Heart right ventricle (tissue), 16 donors: Measurements from ENCODE around the gene TMEM167B. TPM values are rescaled to one million over a fixed set of nuclear protein-coding genes. Genes with fewer than 3 reads are reported as not detected.
A peak's percentile ranks its signal among the peaks of the same experiment; 100 is the strongest.

Experiments
- ATAC-seq, 8 donors: fragments of 200-7000 bp; cut with Tn5 transposase; one replicate each; pipeline ENCODE4 v1.9.1; 2020; ENCODE audit warnings: mild to moderate bottlenecking in 8 of 8, moderate library complexity in 8 of 8, moderate number of reproducible peaks in 1 of 8
- DNase-seq, 2 donors: peaks; one replicate each; pipeline ENCODE4 v3.0.0-alpha.2; 2020
- H3K27ac ChIP-seq, 10 donors: fragments of 200-600 bp; sonication (generic) in 2 of 10; one replicate each; pipeline versions ENCODE4 v1.5.0 to v1.8.0; 2020 to 2022; ENCODE audit warnings: mild to moderate bottlenecking in 3 of 10
- H3K27me3 ChIP-seq, 7 donors: fragments of 200-600 bp; one replicate each; pipeline ENCODE4 v1.8.0; 2021 to 2022; ENCODE audit warnings: mild to moderate bottlenecking in 2 of 7
- H3K36me3 ChIP-seq, 9 donors: fragments of 200-600 bp; sonication (generic) in 1 of 9; one replicate each; pipeline versions ENCODE4 v1.5.0 to v1.8.0; 2020 to 2022; ENCODE audit warnings: mild to moderate bottlenecking in 2 of 9
- H3K4me1 ChIP-seq, 9 donors: fragments of 200-600 bp; sonication (generic) in 1 of 9; one replicate each; pipeline versions ENCODE4 v1.5.0 to v1.8.0; 2020 to 2022; ENCODE audit warnings: mild to moderate bottlenecking in 4 of 9
- H3K4me3 ChIP-seq, 10 donors: fragments of 200-600 bp; sonication (generic) in 2 of 10; one replicate each; pipeline versions ENCODE4 v1.5.0 to v1.8.0; 2020 to 2022; ENCODE audit warnings: mild to moderate bottlenecking in 7 of 10, moderate library complexity in 2 of 10
- H3K9me3 ChIP-seq, 11 donors: fragments of 200-600 bp in 10 of 11; sonication (generic) in 2 of 11; one replicate each; pipeline versions ENCODE4 v1.5.0 to v1.8.0; 2013 to 2022; ENCODE audit warnings: mild to moderate bottlenecking in 2 of 11, control low read depth in 1 of 11, moderate library complexity in 1 of 11
- CTCF ChIP-seq, 9 donors: fragments of 200-600 bp; sonication (generic) in 2 of 9; IDR thresholded peaks; one replicate each; pipeline versions ENCODE4 v1.5.0 to v1.8.0; 2021 to 2022; ENCODE audit warnings: antibody characterized with exemption in 9 of 9, mild to moderate bottlenecking in 5 of 9, moderate library complexity in 1 of 9
- WGBS, 2 donors: extraction: QIAGEN DNeasy Blood & Tissue Kit; methylation state at CpG; one replicate each; pipeline ENCODE4 v1.1.7; 2013; ENCODE audit warnings: inconsistent platforms in 1 of 2; 5-methylcytosine and 5-hydroxymethylcytosine counted together
- intact Hi-C, 10 donors: fragments of 100-400 bp; cut with DNase I; formaldehyde crosslinking; loops; one replicate each; pipeline versions ENCODE4 v1.11.1 to v1.14.2; 2022
- polyA plus RNA-seq, 2 donors: library from polyadenylated mRNA; stranded (reverse); fragments of 200-250 nt; gene quantifications; one replicate each; pipeline ENCODE4 v1.2.3, GENCODE V29; 2013
- total RNA-seq, 10 donors: library from RNA; stranded (reverse); fragmentation: NEBNext Ultra II Directional in 3 of 10; extraction: Animal tissue kit (Norgen Biotek cat#: 25700) in 3 of 10; gene quantifications; one replicate each; pipeline versions ENCODE4 v1.2.1 to v1.2.4, GENCODE V29; 2021 to 2023
- donor health status: Arrhythmogenic right ventricular cardiomyopathy.
- donor health status: ischemic (EF 13 %, LVEDD 7.1; RV severe dilation, severe dysfunction).
- donor health status: healthy with polysubstance abuse.
- donor health status: DM: no; HTN: yes; CAD: no.
- donor health status: DM: no; HTN: no; CAD: no.
- donor health status: ischemic (EF 25% LVEDD 6.9; RV normal size, moderate dysfunction).
- donor health status: ischemic (EF 25% LVEDD 5.7; RV mildly dilated, moderate dysfunction).
- donor health status: healthy.
- donor health status: DM: yes; HTN: yes; CAD: no.
- donor health status: Ischemic cardiomyopathy.
- donor health status: ischemic (EF 35%, LVEDD 5.7; RV mildly dilated, moderate dysfunction).
- donor health status: nonischemic (EF 11% LVEDD 7.7; RV severe dilation, severe dysfunction).
- donor health status: DM: yes; HTN: yes; CAD: no.
- donor health status: PGD.
- donor health status: ischemic (EF 29% LVEDD 5.4; RV normal size, mild dysfunction).
- donor health status: nonischemic (EF 23%, LVEDD 6.1; RV moderate dilation, normal function).

TMEM167B gene
- total and polyA plus RNA-seq, 12 donors = 12.0 to 52.9 (median 40.5) TPM

GRCh38 chr1:109061183-109061582, 29.4 kb upstream of the TMEM167B start:
- Histone ChIP-seq H3K27ac (peak overlapping the region in 1 of 10 donors; percentile 52), H3K4me1 (peaks cover 0 to 7% (median 0%) of the 10 kb centered on the region in 9 donors), H3K4me3 (no peak overlapping the region), H3K9me3 (no peaks in the 10 kb centered on the region), H3K27me3 (no peaks in the 10 kb centered on the region), H3K36me3 (peaks cover 0 to 41% (median 20%) of the 10 kb centered on the region in 9 donors)
- no peak for DNase-seq
- ATAC-seq = peak in 7 of 8 donors; percentile 11 to 73 (median 44)
- no peak for TF ChIP-seq CTCF (IDR thresholded peaks at IDR 0.05)
- intact Hi-C loops = no loop called here
- 36 to 60% methylated on average over 4 of the region's 4 CpGs for WGBS, 2 donors

GRCh38 chr1:109065137-109065536, 25.4 kb upstream of the TMEM167B start:
- WGBS, 2 donors = 96 to 98% methylated on average over 3 of the region's 3 CpGs
- no peak for TF ChIP-seq CTCF (IDR thresholded peaks at IDR 0.05)
- H3K27ac ChIP-seq = no peak overlapping the region
- ATAC-seq (no peak), DNase-seq (no peak)
- no peak overlapping the region for H3K4me3 ChIP-seq
- no peaks in the 10 kb centered on the region for H3K27me3 ChIP-seq
- peaks cover 0 to 14% (median 4%) of the 10 kb centered on the region in 9 donors for H3K4me1 ChIP-seq
- intact Hi-C loops = no loop called here
- H3K36me3 ChIP-seq = peaks cover 0 to 79% (median 39%) of the 10 kb centered on the region in 9 donors
- H3K9me3 ChIP-seq = no peaks in the 10 kb centered on the region

GRCh38 chr1:109067883-109068282, 22.7 kb upstream of the TMEM167B start:
- 81 to 84% methylated on average over 8 of the region's 8 CpGs for WGBS, 2 donors
- H3K4me3 ChIP-seq = no peak overlapping the region
- intact Hi-C loops = no loop called here
- peaks cover 0 to 98% (median 39%) of the 10 kb centered on the region in 9 donors for H3K36me3 ChIP-seq
- peak in 2 of 8 donors; percentile 21 to 22 for ATAC-seq
- H3K4me1 ChIP-seq = peaks cover 0 to 18% (median 5%) of the 10 kb centered on the region in 9 donors
- H3K27me3 ChIP-seq = no peaks in the 10 kb centered on the region
- no peak for DNase-seq
- no peak for TF ChIP-seq CTCF (IDR thresholded peaks at IDR 0.05)
- no peak overlapping the region for H3K27ac ChIP-seq
- H3K9me3 ChIP-seq = no peaks in the 10 kb centered on the region

- intact Hi-C loops = no loop called here
- Histone ChIP-seq H3K36me3 (peaks cover 0 to 95% (median 37%) of the 10 kb centered on the region in 9 donors), H3K4me1 (peaks cover 0 to 18% (median 5%) of the 10 kb centered on the region in 9 donors), H3K9me3 (no peaks in the 10 kb centered on the region), H3K27ac (no peak overlapping the region), H3K27me3 (no peaks in the 10 kb centered on the region), H3K4me3 (no peak overlapping the region)
- WGBS, 2 donors = 84 to 93% methylated on average over 1 of the region's 1 CpG
- DNase-seq (no peak), ATAC-seq (no peak)
- no peak for TF ChIP-seq CTCF (IDR thresholded peaks at IDR 0.05)
Observed at GRCh38 chr1:109069294-109069693, 21.3 kb upstream of the TMEM167B start.
